GM23338 (cell line): ENCODE results near the gene PAEP. TPM values are rescaled to one million over a fixed set of nuclear protein-coding genes. Genes with fewer than 3 reads are reported as not detected.

Experiments used
- ATAC-seq: fragments of 200-7000 bp; cut with Tn5 transposase; 3 replicates; pipeline ENCODE4 v1.9.1; 2020
- DNase-seq: peaks from one replicate; pipeline ENCODE4 v3.0.0-alpha.2; 2015; ENCODE audit warnings: low spot score
- H2AFZ ChIP-seq: fragments of 200-600 bp; sonication (generic); 2 replicates; pipeline ENCODE4 v1.8.0; 2016; ENCODE audit warnings: antibody characterized with exemption, mild to moderate bottlenecking, moderate library complexity
- H3F3A ChIP-seq: fragments of 200-600 bp; sonication (generic); replicated peaks from 2 replicates; pipeline ENCODE4 v1.8.0; 2017; ENCODE audit warnings: antibody characterized with exemption, mixed run types, low read depth
- H3K27ac ChIP-seq: fragments of 200-600 bp; sonication (generic); 2 replicates; pipeline ENCODE4 v1.6.1; 2016; ENCODE audit warnings: low read depth
- H3K27me3 ChIP-seq: fragments of 200-600 bp; sonication (generic); 2 replicates; pipeline ENCODE4 v1.8.0; 2016; ENCODE audit warnings: mild to moderate bottlenecking, mixed run types, moderate library complexity; ENCODE audit not compliant: insufficient read depth
- H3K36me3 ChIP-seq: fragments of 200-600 bp; sonication (generic); 2 replicates; pipeline ENCODE4 v1.8.0; 2016; ENCODE audit warnings: mild to moderate bottlenecking; ENCODE audit not compliant: insufficient read depth
- H3K4me1 ChIP-seq: fragments of 200-600 bp; sonication (generic); 2 replicates; pipeline ENCODE4 v1.8.0; 2016; ENCODE audit warnings: mild to moderate bottlenecking, moderate library complexity; ENCODE audit not compliant: insufficient read depth
- H3K4me2 ChIP-seq: fragments of 200-600 bp; sonication (generic); 2 replicates; pipeline ENCODE4 v1.7.1; 2017; ENCODE audit warnings: mixed run types
- H3K4me3 ChIP-seq: fragments of 200-600 bp; sonication (generic); 2 replicates; pipeline ENCODE4 v1.6.1; 2016; ENCODE audit warnings: mixed run types
- H3K79me2 ChIP-seq: fragments of 200-600 bp; sonication (generic); replicated peaks from 2 replicates; pipeline ENCODE4 v1.8.0; 2017; ENCODE audit warnings: mild to moderate bottlenecking; ENCODE audit not compliant: insufficient read depth
- H3K9me2 ChIP-seq: fragments of 200-600 bp; sonication (generic); 2 replicates; pipeline ENCODE4 v1.8.0; 2017; ENCODE audit not compliant: insufficient read depth
- H4K20me1 ChIP-seq: fragments of 200-600 bp; sonication (generic); replicated peaks from 2 replicates; pipeline ENCODE4 v1.8.0; 2017; ENCODE audit warnings: mild to moderate bottlenecking; ENCODE audit not compliant: insufficient read depth
- H3K27ac Mint-ChIP-seq: 2 replicates; pipeline ENCODE4 v1.8.0; 2020; ENCODE audit warnings: inconsistent platforms, mild to moderate bottlenecking, moderate library complexity, mixed read lengths
- H3K27me3 Mint-ChIP-seq: 3 replicates; pipeline ENCODE4 v1.8.0; 2022; ENCODE audit warnings: low read depth, mild to moderate bottlenecking, moderate library complexity, mixed read lengths, inconsistent platforms; ENCODE audit not compliant: insufficient read depth, poor library complexity
- H3K36me3 Mint-ChIP-seq: 3 replicates; pipeline ENCODE4 v1.8.0; 2021; ENCODE audit warnings: low read depth, mild to moderate bottlenecking, inconsistent platforms, moderate library complexity, mixed read lengths
- H3K4me1 Mint-ChIP-seq: 3 replicates; pipeline ENCODE4 v1.8.0; 2020; ENCODE audit warnings: mild to moderate bottlenecking, inconsistent platforms, mixed read lengths
- H3K4me3 Mint-ChIP-seq: 3 replicates; pipeline ENCODE4 v1.8.0; 2021; ENCODE audit warnings: moderate library complexity, mild to moderate bottlenecking, inconsistent platforms, mixed read lengths
- H3K9me3 Mint-ChIP-seq: 3 replicates; pipeline ENCODE4 v1.8.0; 2020; ENCODE audit warnings: moderate library complexity, mild to moderate bottlenecking, inconsistent platforms, mixed read lengths
- CREB1 ChIP-seq: fragments of 250-450 bp; sonication (Bioruptor Pico); IDR thresholded peaks from 2 replicates; pipeline ENCODE4 v1.5.0; 2020; ENCODE audit warnings: low read depth, mild to moderate bottlenecking, moderate library complexity
- EZH2 ChIP-seq: fragments of 200-600 bp; sonication (generic); IDR thresholded peaks from one replicate; pipeline ENCODE4 v1.8.0; 2017; ENCODE audit warnings: antibody characterized with exemption, mild to moderate bottlenecking, low read depth; ENCODE audit not compliant: unreplicated experiment
- EZH2phosphoT487 ChIP-seq: fragments of 200-600 bp; sonication (generic); IDR thresholded peaks from one replicate; pipeline ENCODE4 v1.8.1; 2018; ENCODE audit warnings: antibody characterized with exemption; ENCODE audit not compliant: unreplicated experiment
- JUNB ChIP-seq: IDR thresholded peaks from one replicate; pipeline ENCODE4 v1.6.1; 2016; ENCODE audit warnings: antibody characterized with exemption; ENCODE audit not compliant: unreplicated experiment
- NANOG ChIP-seq: IDR thresholded peaks from 2 replicates; pipeline ENCODE4 v1.6.1; 2016; ENCODE audit warnings: antibody characterized with exemption, borderline replicate concordance
- POLR2AphosphoS5 ChIP-seq: IDR thresholded peaks from 2 replicates; pipeline ENCODE4 v1.6.1; 2016; ENCODE audit warnings: antibody characterized with exemption, low read depth
- STAT1 ChIP-seq: IDR thresholded peaks from one replicate; pipeline ENCODE4 v1.6.1; 2016; ENCODE audit warnings: antibody characterized with exemption; ENCODE audit not compliant: unreplicated experiment
- ZNF114 ChIP-seq: fragments of 250-450 bp; sonication (Bioruptor Pico); IDR thresholded peaks from 2 replicates; pipeline ENCODE4 v1.5.0; 2020; ENCODE audit warnings: mild to moderate bottlenecking, moderate library complexity
- ZNF331 ChIP-seq: fragments of 250-450 bp; sonication (Bioruptor Pico); IDR thresholded peaks from 2 replicates; pipeline ENCODE4 v1.5.0; 2020; ENCODE audit warnings: low read depth, mild to moderate bottlenecking, moderate library complexity
- polyA plus RNA-seq: library from polyadenylated mRNA; unstranded; fragments of >200 nt; fragmentation: Nextera tagmentation; extraction: Ambion mirVana; gene quantifications from 2 replicates; pipeline ENCODE4 v1.2.1, GENCODE V29; 2016
- total RNA-seq: library from RNA; depleted of rRNA; stranded (reverse); fragments of >200 nt; shearing (Covaris generic); gene quantifications from 2 replicates; pipeline ENCODE4 v1.2.3, GENCODE V29; 2014
- TF ChIP-seq, protein P1 (sequence below): IDR thresholded peaks from one replicate; pipeline ENCODE4 v1.6.1; 2018; ENCODE audit warnings: antibody characterized with exemption; ENCODE audit not compliant: unreplicated experiment
- TF ChIP-seq, protein P2 (sequence below), 2 experiments: fragments of 200-600 bp in 1 of 2; sonication (generic) in 1 of 2; conservative IDR thresholded peaks; 2 replicates each; pipeline versions ENCODE4 v1.5.1 to v1.6.1; 2016 to 2017; ENCODE audit warnings: antibody characterized with exemption in 2 of 2, low read depth in 2 of 2, mild to moderate bottlenecking in 2 of 2, moderate library complexity in 1 of 2
- TF ChIP-seq, protein P3 (sequence below): IDR thresholded peaks from 2 replicates; pipeline ENCODE4 v1.6.1; 2016; ENCODE audit warnings: antibody characterized with exemption

PAEP gene
- total and polyA plus RNA-seq, 2 experiments from 2014 or later = not detected

DNA sequence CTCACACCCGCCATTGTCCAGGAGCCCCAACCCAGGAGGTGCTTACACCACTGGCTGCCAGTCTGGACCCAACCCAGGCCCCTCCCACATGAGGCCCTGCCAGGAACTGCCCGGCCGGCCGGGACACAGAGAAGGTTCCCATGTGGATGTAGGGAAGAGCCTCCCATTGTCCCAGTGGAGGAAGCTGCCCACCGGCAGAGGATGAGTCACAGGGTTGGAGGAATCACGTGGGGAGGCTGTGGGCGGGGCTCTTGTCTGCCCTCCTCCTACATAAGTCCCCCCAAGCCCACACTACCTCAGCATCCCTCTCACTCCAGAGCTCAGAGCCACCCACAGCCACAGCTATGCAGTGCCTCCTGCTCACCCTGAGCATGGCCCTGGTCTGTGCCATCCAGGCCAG lies 26.1 kb downstream of the PAEP start:
- DNase-seq = no peak
- Histone ChIP-seq H3F3A (no peaks in the 10 kb centered on the region), H3K9me2 (no peaks in the 10 kb centered on the region), H3K27me3 (no peaks in the 10 kb centered on the region), H2AFZ (no peak overlapping the region), H3K27ac (no peak overlapping the region), H3K36me3 (no peaks in the 10 kb centered on the region), H3K79me2 (no peaks in the 10 kb centered on the region), H3K4me1 (no peaks in the 10 kb centered on the region), H4K20me1 (no peaks in the 10 kb centered on the region), H3K4me3 (no peak overlapping the region), H3K4me2 (no peak overlapping the region)
- Mint-ChIP-seq H3K4me1 (no peaks in the 10 kb centered on the region), H3K27ac (no peak overlapping the region), H3K36me3 (no peaks in the 10 kb centered on the region), H3K27me3 (peaks cover 6% of the 10 kb centered on the region), H3K9me3 (no peaks in the 10 kb centered on the region), H3K4me3 (no peak overlapping the region)
- TF ChIP-seq STAT1 = no peak
- TF ChIP-seq POLR2AphosphoS5 = no peak
- TF ChIP-seq EZH2phosphoT487 = no peak
- TF ChIP-seq, protein P1, sequence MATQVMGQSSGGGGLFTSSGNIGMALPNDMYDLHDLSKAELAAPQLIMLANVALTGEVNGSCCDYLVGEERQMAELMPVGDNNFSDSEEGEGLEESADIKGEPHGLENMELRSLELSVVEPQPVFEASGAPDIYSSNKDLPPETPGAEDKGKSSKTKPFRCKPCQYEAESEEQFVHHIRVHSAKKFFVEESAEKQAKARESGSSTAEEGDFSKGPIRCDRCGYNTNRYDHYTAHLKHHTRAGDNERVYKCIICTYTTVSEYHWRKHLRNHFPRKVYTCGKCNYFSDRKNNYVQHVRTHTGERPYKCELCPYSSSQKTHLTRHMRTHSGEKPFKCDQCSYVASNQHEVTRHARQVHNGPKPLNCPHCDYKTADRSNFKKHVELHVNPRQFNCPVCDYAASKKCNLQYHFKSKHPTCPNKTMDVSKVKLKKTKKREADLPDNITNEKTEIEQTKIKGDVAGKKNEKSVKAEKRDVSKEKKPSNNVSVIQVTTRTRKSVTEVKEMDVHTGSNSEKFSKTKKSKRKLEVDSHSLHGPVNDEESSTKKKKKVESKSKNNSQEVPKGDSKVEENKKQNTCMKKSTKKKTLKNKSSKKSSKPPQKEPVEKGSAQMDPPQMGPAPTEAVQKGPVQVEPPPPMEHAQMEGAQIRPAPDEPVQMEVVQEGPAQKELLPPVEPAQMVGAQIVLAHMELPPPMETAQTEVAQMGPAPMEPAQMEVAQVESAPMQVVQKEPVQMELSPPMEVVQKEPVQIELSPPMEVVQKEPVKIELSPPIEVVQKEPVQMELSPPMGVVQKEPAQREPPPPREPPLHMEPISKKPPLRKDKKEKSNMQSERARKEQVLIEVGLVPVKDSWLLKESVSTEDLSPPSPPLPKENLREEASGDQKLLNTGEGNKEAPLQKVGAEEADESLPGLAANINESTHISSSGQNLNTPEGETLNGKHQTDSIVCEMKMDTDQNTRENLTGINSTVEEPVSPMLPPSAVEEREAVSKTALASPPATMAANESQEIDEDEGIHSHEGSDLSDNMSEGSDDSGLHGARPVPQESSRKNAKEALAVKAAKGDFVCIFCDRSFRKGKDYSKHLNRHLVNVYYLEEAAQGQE = no peak
- no peak for TF ChIP-seq CREB1 (CRISPR knock-in tag)
- TF ChIP-seq EZH2 = no peak
- ATAC-seq = no peak

DNA sequence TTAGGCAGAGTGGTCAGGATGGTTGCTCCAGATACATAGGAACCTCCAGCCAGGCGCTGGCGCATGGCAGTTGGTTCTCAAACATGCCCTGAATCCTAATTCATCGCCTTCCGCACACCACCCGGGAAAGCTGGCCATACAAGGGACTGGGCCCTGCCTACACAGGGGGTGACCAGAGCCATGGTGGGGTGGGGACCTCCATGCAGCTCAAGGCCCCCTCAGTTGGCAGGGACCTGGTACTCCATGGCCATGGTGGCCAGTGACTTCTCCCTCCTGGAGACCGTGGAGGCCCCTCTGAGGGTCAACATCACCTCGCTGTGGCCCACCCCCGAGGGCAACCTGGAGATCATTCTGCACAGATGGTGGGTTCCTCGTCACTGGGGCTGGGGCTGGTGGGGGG lies 26.8 kb downstream of the PAEP start:
- H3K4me3 Mint-ChIP-seq = no peak overlapping the region
- H2AFZ ChIP-seq = no peak overlapping the region
- no peaks in the 10 kb centered on the region for H3K36me3 Mint-ChIP-seq
- peaks cover 6% of the 10 kb centered on the region for H3K27me3 Mint-ChIP-seq
- H3F3A ChIP-seq = no peaks in the 10 kb centered on the region
- no peaks in the 10 kb centered on the region for H3K36me3 ChIP-seq
- no peaks in the 10 kb centered on the region for H3K9me3 Mint-ChIP-seq
- H3K27me3 ChIP-seq = no peaks in the 10 kb centered on the region
- H3K4me2 ChIP-seq = no peak overlapping the region
- DNase-seq = no peak
- H3K27ac ChIP-seq = no peak overlapping the region
- H3K4me1 Mint-ChIP-seq = no peaks in the 10 kb centered on the region
- H3K4me1 ChIP-seq = no peaks in the 10 kb centered on the region
- no peak overlapping the region for H3K27ac Mint-ChIP-seq
- H4K20me1 ChIP-seq = no peaks in the 10 kb centered on the region
- ATAC-seq = no peak
- no peaks in the 10 kb centered on the region for H3K9me2 ChIP-seq
- H3K4me3 ChIP-seq = no peak overlapping the region
- H3K79me2 ChIP-seq = no peaks in the 10 kb centered on the region
- TF ChIP-seq, protein P2, sequence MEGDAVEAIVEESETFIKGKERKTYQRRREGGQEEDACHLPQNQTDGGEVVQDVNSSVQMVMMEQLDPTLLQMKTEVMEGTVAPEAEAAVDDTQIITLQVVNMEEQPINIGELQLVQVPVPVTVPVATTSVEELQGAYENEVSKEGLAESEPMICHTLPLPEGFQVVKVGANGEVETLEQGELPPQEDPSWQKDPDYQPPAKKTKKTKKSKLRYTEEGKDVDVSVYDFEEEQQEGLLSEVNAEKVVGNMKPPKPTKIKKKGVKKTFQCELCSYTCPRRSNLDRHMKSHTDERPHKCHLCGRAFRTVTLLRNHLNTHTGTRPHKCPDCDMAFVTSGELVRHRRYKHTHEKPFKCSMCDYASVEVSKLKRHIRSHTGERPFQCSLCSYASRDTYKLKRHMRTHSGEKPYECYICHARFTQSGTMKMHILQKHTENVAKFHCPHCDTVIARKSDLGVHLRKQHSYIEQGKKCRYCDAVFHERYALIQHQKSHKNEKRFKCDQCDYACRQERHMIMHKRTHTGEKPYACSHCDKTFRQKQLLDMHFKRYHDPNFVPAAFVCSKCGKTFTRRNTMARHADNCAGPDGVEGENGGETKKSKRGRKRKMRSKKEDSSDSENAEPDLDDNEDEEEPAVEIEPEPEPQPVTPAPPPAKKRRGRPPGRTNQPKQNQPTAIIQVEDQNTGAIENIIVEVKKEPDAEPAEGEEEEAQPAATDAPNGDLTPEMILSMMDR (conservative IDR thresholded peaks at IDR 0.05; ENCODE audit: low read depth in 2 of 2) = no peak
- TF ChIP-seq NANOG (no peak), JUNB (no peak), STAT1 (no peak), EZH2phosphoT487 (no peak), ZNF114 (no peak), CREB1 (CRISPR knock-in tag) (no peak), ZNF331 (CRISPR knock-in tag) (no peak)
- TF ChIP-seq, protein P3, sequence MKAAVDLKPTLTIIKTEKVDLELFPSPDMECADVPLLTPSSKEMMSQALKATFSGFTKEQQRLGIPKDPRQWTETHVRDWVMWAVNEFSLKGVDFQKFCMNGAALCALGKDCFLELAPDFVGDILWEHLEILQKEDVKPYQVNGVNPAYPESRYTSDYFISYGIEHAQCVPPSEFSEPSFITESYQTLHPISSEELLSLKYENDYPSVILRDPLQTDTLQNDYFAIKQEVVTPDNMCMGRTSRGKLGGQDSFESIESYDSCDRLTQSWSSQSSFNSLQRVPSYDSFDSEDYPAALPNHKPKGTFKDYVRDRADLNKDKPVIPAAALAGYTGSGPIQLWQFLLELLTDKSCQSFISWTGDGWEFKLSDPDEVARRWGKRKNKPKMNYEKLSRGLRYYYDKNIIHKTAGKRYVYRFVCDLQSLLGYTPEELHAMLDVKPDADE = no peak
- TF ChIP-seq, protein P1 = no peak
